HCEC 1CT (cell line): Measurements from ENCODE around the gene FAM163A.
"Not testable (repeated sequence)": the region's sequence is repeated elsewhere in the genome, so short reads cannot be mapped to it uniquely, and the experiment has no call there.

Source experiments
- DNase-seq: peaks from one replicate; pipeline ENCODE4 v3.0.0-alpha.2; 2017

The FAM163A gene

GRCh38 chr1:179817789-179818188, 74.7 kb downstream of the FAM163A start:
- peak; percentile 26 for DNase-seq

GRCh38 chr1:179818260-179818659, 75.2 kb downstream of the FAM163A start:
- DNase-seq = no peak

GRCh38 chr1:179818743-179819173, 75.7 kb downstream of the FAM163A start:
- DNase-seq = no peak

GRCh38 chr1:179820226-179820970, 77.3 kb downstream of the FAM163A start:
- DNase-seq = no peak

- no peak for DNase-seq
Measured at GRCh38 chr1:179821524-179821923, 78.4 kb downstream of the FAM163A start.

- no peak for DNase-seq
Measured at GRCh38 chr1:179822065-179822464, 79.0 kb downstream of the FAM163A start.

GRCh38 chr1:179823693-179824092, 80.6 kb downstream of the FAM163A start:
- no peak for DNase-seq

- DNase-seq = no peak
Measured at GRCh38 chr1:179824265-179824664, 81.2 kb downstream of the FAM163A start.

GRCh38 chr1:179825206-179825605, 82.1 kb downstream of the FAM163A start:
- no peak for DNase-seq

- no peak for DNase-seq
Measured at GRCh38 chr1:179825798-179826460, 82.8 kb downstream of the FAM163A start.

- no peak for DNase-seq
Measured at GRCh38 chr1:179826626-179827280, 83.7 kb downstream of the FAM163A start.

GRCh38 chr1:179828554-179829110, 85.5 kb downstream of the FAM163A start:
- no peak for DNase-seq

- no peak for DNase-seq
Measured at GRCh38 chr1:179831225-179831624, 88.1 kb downstream of the FAM163A start.

- no peak for DNase-seq
Measured at GRCh38 chr1:179831852-179832699, 89.0 kb downstream of the FAM163A start.

GRCh38 chr1:179836686-179837445, 93.8 kb downstream of the FAM163A start:
- DNase-seq = not testable (repeated sequence)

- no peak for DNase-seq
Measured at GRCh38 chr1:179840107-179840506, 97.0 kb downstream of the FAM163A start.

GRCh38 chr1:179848233-179848632, 105.1 kb downstream of the FAM163A start:
- no peak for DNase-seq

GRCh38 chr1:179853102-179853501, 110.0 kb downstream of the FAM163A start:
- no peak for DNase-seq

GRCh38 chr1:179855831-179856230, 112.7 kb downstream of the FAM163A start:
- not testable (repeated sequence) for DNase-seq

- DNase-seq = no peak
Measured at GRCh38 chr1:179856296-179856695, 113.2 kb downstream of the FAM163A start.

- no peak for DNase-seq
Measured at GRCh38 chr1:179857009-179857408, 113.9 kb downstream of the FAM163A start.

- no peak for DNase-seq
Measured at GRCh38 chr1:179860652-179861051, 117.6 kb downstream of the FAM163A start.
